HepG2 (cell line): ENCODE data around the gene ITIH2. TPM values are rescaled to one million over a fixed set of nuclear protein-coding genes. Genes with fewer than 3 reads are reported as not detected.
"Not testable (repeated sequence)": the region's sequence is repeated elsewhere in the genome, so short reads cannot be mapped to it uniquely, and the experiment has no call there.

Experiments
- ATAC-seq: fragments of 200-7000 bp; cut with Tn5 transposase; 3 replicates; pipeline ENCODE4 v1.9.1; 2020; ENCODE audit warnings: mild to moderate bottlenecking, moderate library complexity
- BruUV-seq: library from RNA; stranded (reverse); fragments of 400-500 nt; replicated peaks from 2 replicates; lab custom pipeline; 2021; lab: Mats Ljungman, UMichigan
- CTCF ChIA-PET: fragments of 300-600 bp; formaldehyde crosslinking; extraction: SDS; loops from one replicate; lab custom pipeline; 2021; ENCODE audit warnings: low total read pairs, inconsistent platforms, low intra/inter-chr PET ratio; lab: Yijun Ruan, JAX
- POLR2A ChIA-PET: fragments of 350-600 bp; sonication (Branson Sonifier 250); formaldehyde crosslinking; loops from one replicate; lab custom pipeline; 2020; ENCODE audit warnings: antibody characterized with exemption, inconsistent platforms; lab: Yijun Ruan, JAX
- DNase-seq: peaks from one replicate; pipeline ENCODE4 v3.0.0-alpha.2; 2015; ENCODE audit warnings: low spot score
- FAIRE-seq: peaks from 3 replicates; lab custom pipeline; 2011; peaks lifted over from hg19 to GRCh38; lab: Jason Lieb, UNC
- H2AFZ ChIP-seq: one replicate; pipeline ENCODE4 v1.6.1; 2011; ENCODE audit warnings: low read length, inconsistent platforms
- H3K27ac ChIP-seq: fragments of 300-600 bp; 3 replicates; pipeline ENCODE4 v1.8.0; 2011; ENCODE audit warnings: mixed run types, mild to moderate bottlenecking, mixed read lengths, low read length, inconsistent platforms; ENCODE audit not compliant: insufficient read depth; ENCODE audit errors: extremely low read length
- H3K27me3 ChIP-seq, 2 experiments: fragments of 200-600 bp in 1 of 2; 2 replicates in 1 of 2; 3 replicates in 1 of 2; pipeline versions ENCODE4 v1.6.0 to v1.8.0; 2011; ENCODE audit warnings: low read length in 2 of 2, mild to moderate bottlenecking in 2 of 2, moderate library complexity in 2 of 2, inconsistent platforms in 1 of 2; ENCODE audit not compliant: insufficient read depth in 2 of 2, control insufficient read depth in 1 of 2
- H3K36me3 ChIP-seq, 2 experiments: fragments of 200-600 bp in 1 of 2; replicated peaks in 1 of 2; 2 replicates in 1 of 2; 3 replicates in 1 of 2; pipeline versions ENCODE4 v1.5.1 to v1.8.0; 2011; ENCODE audit warnings: low read length in 2 of 2, inconsistent platforms in 1 of 2; ENCODE audit not compliant: insufficient read depth in 2 of 2, control insufficient read depth in 1 of 2
- H3K4me1 ChIP-seq: 2 replicates; pipeline ENCODE4 v1.5.1; 2012; ENCODE audit warnings: low read length, inconsistent platforms; ENCODE audit not compliant: insufficient read depth
- H3K4me2 ChIP-seq: 2 replicates; pipeline ENCODE4 v1.6.0; 2011; ENCODE audit warnings: low read depth, low read length, inconsistent platforms
- H3K4me3 ChIP-seq, 3 experiments: fragments of 200-600 bp in 1 of 3; sonication (generic), shearing (Covaris generic) in 1 of 3; replicated peaks in 1 of 3; 2 replicates each; pipeline ENCODE4 v1.5.1; 2011 to 2016; ENCODE audit warnings: low read length in 3 of 3, inconsistent platforms in 2 of 3, low read depth in 2 of 3, mild to moderate bottlenecking in 2 of 3, control low read depth in 1 of 3, mixed read lengths in 1 of 3; ENCODE audit not compliant: insufficient read depth in 1 of 3
- H3K79me2 ChIP-seq: one replicate; pipeline ENCODE4 v1.6.1; 2011; ENCODE audit warnings: low read length, inconsistent platforms; ENCODE audit not compliant: insufficient read depth
- H3K9ac ChIP-seq: 2 replicates; pipeline ENCODE4 v1.6.0; 2011; ENCODE audit warnings: mild to moderate bottlenecking, low read depth, low read length, inconsistent platforms; ENCODE audit not compliant: insufficient read depth
- H3K9me3 ChIP-seq: 2 replicates; pipeline ENCODE4 v1.5.1; 2012; ENCODE audit warnings: mild to moderate bottlenecking, low read length
- H4K20me1 ChIP-seq: 2 replicates; pipeline ENCODE4 v1.6.0; 2011; ENCODE audit warnings: inconsistent platforms, mild to moderate bottlenecking, low read length, moderate library complexity; ENCODE audit not compliant: insufficient read depth
- ZFP36 ChIP-seq: fragments of 150-350 bp; IDR thresholded peaks from 2 replicates; pipeline ENCODE4 v1.6.1; 2018; ENCODE audit warnings: borderline replicate concordance, low read length, low read depth; ENCODE audit not compliant: partially characterized antibody
- ZNF431 ChIP-seq: sonication (generic); formaldehyde crosslinking; IDR thresholded peaks from 2 replicates; pipeline ENCODE4 v1.9.0; 2022; ENCODE audit warnings: missing genetic modification reagents, low read depth, mild to moderate bottlenecking, borderline replicate concordance
- ZNF841 ChIP-seq: sonication (generic); formaldehyde crosslinking; IDR thresholded peaks from 2 replicates; pipeline ENCODE4 v1.8.1; 2023; ENCODE audit warnings: missing genetic modification reagents, borderline replicate concordance
- in situ Hi-C: cut with HindIII; loops from 2 replicates; pipeline ENCODE4 v1.10.0; 2017; ENCODE audit warnings: low pct_unique_long_range_greater_than_20kb; ENCODE audit not compliant: extremely low pct_ligation_motif_present
- intact Hi-C: fragments of 100-400 bp; cut with micrococcal nuclease; formaldehyde crosslinking; loops from one replicate; pipeline ENCODE4 v1.10.0; 2022; ENCODE audit not compliant: unreplicated experiment
- polyA plus RNA-seq, 8 experiments: library from polyadenylated mRNA; depleted of rRNA in 3 of 8; stranded (reverse) in 7 of 8; unstranded in 1 of 8; fragments of >200 nt; fragmentation: Illumina TruSeq in 4 of 8; extraction: Trizol in 4 of 8; gene quantifications; 2 replicates each; pipeline versions ENCODE4 v1.2.1 to v1.2.3, GENCODE V29; 2011 to 2016; ENCODE audit warnings: low read depth in 4 of 8, missing spikeins in 1 of 8, mixed read lengths in 1 of 8; ENCODE audit not compliant: insufficient read depth in 1 of 8
- total RNA-seq, 5 experiments: library from RNA; depleted of rRNA; stranded (reverse); fragments of >200 nt; fragmentation: Illumina TruSeq; extraction: Trizol; gene quantifications; 2 replicates each; pipeline ENCODE4 v1.2.3, GENCODE V29; 2016; ENCODE audit warnings: low read depth in 1 of 5

Gene ITIH2
- total and polyA plus RNA-seq, 2 of the 13 experiments (the other 11 are each of a cell fraction or from before 2014, with no cell fraction given) = 1,197 to 1,427 TPM

GRCh38 chr10:7692368-7692767 lies 10.7 kb upstream of the ITIH2 start:
- intact Hi-C loops, FAIRE-seq, ATAC-seq: not testable (repeated sequence)

GRCh38 chr10:7693194-7693593 lies 9.9 kb upstream of the ITIH2 start:
- FAIRE-seq, H4K20me1 ChIP-seq, H2AFZ ChIP-seq, intact Hi-C loops, ATAC-seq, CTCF ChIA-PET, in situ Hi-C loops, BruUV-seq, H3K27ac ChIP-seq, H3K9ac ChIP-seq, H3K36me3 ChIP-seq, H3K27me3 ChIP-seq, H3K4me2 ChIP-seq, DNase-seq, H3K79me2 ChIP-seq, H3K4me3 ChIP-seq: not testable (repeated sequence)
- peak; percentile 80; the same call in 1 of the 2 replicates for TF ChIP-seq ZNF431 (CRISPR knock-in tag)
- peaks cover 43% of the 10 kb centered on the region for H3K9me3 ChIP-seq
- POLR2A ChIA-PET = interaction anchor here (1.2 kb wide), 1 partner anchor 10 kb away, joined by 5 read pairs; the partner anchor contains the start of gene ITIH2
- peaks cover 28% of the 10 kb centered on the region for H3K4me1 ChIP-seq

More at GRCh38 chr10:7692368-7692767, 10.7 kb upstream of the ITIH2 start:
- in situ Hi-C loops, H3K79me2 ChIP-seq, BruUV-seq, H2AFZ ChIP-seq, H3K9ac ChIP-seq, H3K27me3 ChIP-seq, H3K27ac ChIP-seq, CTCF ChIA-PET, H4K20me1 ChIP-seq, H3K4me3 ChIP-seq, DNase-seq, H3K36me3 ChIP-seq, H3K4me2 ChIP-seq: not testable (repeated sequence)
- Histone ChIP-seq H3K9me3 (peaks cover 43% of the 10 kb centered on the region), H3K4me1 (peaks cover 25% of the 10 kb centered on the region)
- TF ChIP-seq ZFP36 (peak; percentile 31), ZNF841 (0 out of 2 replicates have a peak, but pooled peaks have one; percentile 65)
- POLR2A ChIA-PET = interaction anchor here (1.2 kb wide), 1 partner anchor 11 kb away, joined by 5 read pairs; the partner anchor contains the start of gene ITIH2
